Glomerular endothelial cell (primary cell): ENCODE measurements around the gene TRPM5. TPM values are rescaled to one million over a fixed set of nuclear protein-coding genes. Genes with fewer than 3 reads are reported as not detected.

ENCODE experiments used
- DNase-seq: peaks from one replicate; pipeline ENCODE4 v3.0.0-alpha.2; 2011; ENCODE audit warnings: low read depth, low spot score; ENCODE audit errors: extremely low read depth
- total RNA-seq: library from RNA; depleted of rRNA; stranded (reverse); fragments of >200 nt; gene quantifications from 2 replicates; pipeline ENCODE4 v1.2.3, GENCODE V29; 2015

TRPM5 gene
- total RNA-seq, 1 donor from 2014 or later, result not detected

GRCh38 chr11:2459016-2459725, 14.9 kb upstream of the TRPM5 start:
- no peak for DNase-seq

- DNase-seq, result no peak
Observed at GRCh38 chr11:2458321-2458720, 14.0 kb upstream of the TRPM5 start.

GRCh38 chr11:2453436-2453835, 9.1 kb upstream of the TRPM5 start:
- no peak for DNase-seq

GRCh38 chr11:2452321-2453012, 8.2 kb upstream of the TRPM5 start:
- no peak for DNase-seq

- no peak for DNase-seq
Observed at GRCh38 chr11:2451916-2452315, 7.6 kb upstream of the TRPM5 start.

- no peak for DNase-seq
Observed at GRCh38 chr11:2451336-2451735, 7.0 kb upstream of the TRPM5 start.

GRCh38 chr11:2450321-2451041, 6.2 kb upstream of the TRPM5 start:
- no peak for DNase-seq

- DNase-seq, result no peak
Observed at GRCh38 chr11:2449548-2450320, 5.4 kb upstream of the TRPM5 start.

- no peak for DNase-seq
Observed at GRCh38 chr11:2448661-2449547, 4.6 kb upstream of the TRPM5 start.

- DNase-seq, result no peak
Observed at GRCh38 chr11:2447951-2448650, 3.8 kb upstream of the TRPM5 start.

- DNase-seq, result no peak
Observed at GRCh38 chr11:2447253-2447950, 3.1 kb upstream of the TRPM5 start.

- DNase-seq, result no peak
Observed at GRCh38 chr11:2446590-2447252, 2.4 kb upstream of the TRPM5 start.

- no peak for DNase-seq
Observed at GRCh38 chr11:2445746-2446551, 1.6 kb upstream of the TRPM5 start.

GRCh38 chr11:2444821-2445745, 769 bp upstream of the TRPM5 start, which contains the start of gene KCNQ1:
KCNQ1 (plus strand) TSS chr11:2445008; CDS start chr11:2445099, 91 bp downstream.
- DNase-seq, result no peak

GRCh38 chr11:2443406-2443805, 908 bp downstream of the TRPM5 start:
- DNase-seq, result no peak

- no peak for DNase-seq
Observed at GRCh38 chr11:2442589-2442988, 1.7 kb downstream of the TRPM5 start.
